GM19238 (cell line): ENCODE data around the gene KANK2.
"Not testable (repeated sequence)": the region's sequence is repeated elsewhere in the genome, so short reads cannot be mapped to it uniquely, and the experiment has no call there.

ENCODE experiments used
- DNase-seq: peaks from one replicate; pipeline ENCODE4 v3.0.0; 2011; ENCODE audit warnings: low spot score; ENCODE audit not compliant: insufficient read length

Gene KANK2

GRCh38 chr19:11141937-11142527 lies 55.3 kb downstream of the KANK2 start:
- DNase-seq = no peak

GRCh38 chr19:11140896-11141295 lies 56.4 kb downstream of the KANK2 start:
- no peak for DNase-seq

GRCh38 chr19:11140023-11140538 lies 57.3 kb downstream of the KANK2 start:
- not testable (repeated sequence) for DNase-seq

DNA sequence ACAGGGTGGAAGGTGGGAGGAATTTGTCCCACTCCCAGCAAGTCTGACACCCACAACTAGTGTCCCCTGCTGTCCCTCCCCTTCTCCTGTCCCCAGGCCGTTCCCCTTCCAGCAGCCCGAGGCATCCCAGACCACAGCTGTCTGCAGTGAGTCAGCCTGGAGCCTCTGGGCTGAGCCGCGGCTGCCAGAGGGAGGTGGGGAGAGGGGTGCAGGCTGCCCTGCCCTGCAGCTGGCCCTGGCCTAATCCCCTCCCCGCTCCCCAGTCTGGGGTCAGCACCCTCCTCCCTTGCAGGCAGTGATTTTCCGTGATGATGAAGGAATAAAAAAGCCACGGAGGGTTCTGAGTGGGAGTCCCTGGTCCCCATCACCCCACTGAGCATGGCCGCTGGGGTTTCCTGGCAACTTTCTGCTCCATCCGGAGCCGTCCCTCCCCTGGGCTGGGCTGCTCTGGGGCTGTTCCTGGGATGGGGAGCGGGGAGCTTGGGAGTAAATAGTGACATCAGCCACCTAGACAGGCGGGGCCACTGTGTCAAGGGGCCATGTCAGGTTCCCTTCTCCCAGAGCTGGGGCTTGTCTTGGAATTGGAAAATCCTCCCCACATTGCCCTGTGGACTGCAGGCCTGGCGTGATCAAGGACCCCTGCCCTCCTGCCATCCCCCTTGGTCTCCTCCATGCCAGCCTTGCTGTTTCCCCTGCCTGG lies 58.6 kb downstream of the KANK2 start:
- DNase-seq = no peak

GRCh38 chr19:11137542-11138384 lies 59.6 kb downstream of the KANK2 start:
- no peak for DNase-seq

- no peak for DNase-seq
These were observed 60.8 kb downstream of the KANK2 start for GRCh38 chr19:11136400-11137101.

DNA sequence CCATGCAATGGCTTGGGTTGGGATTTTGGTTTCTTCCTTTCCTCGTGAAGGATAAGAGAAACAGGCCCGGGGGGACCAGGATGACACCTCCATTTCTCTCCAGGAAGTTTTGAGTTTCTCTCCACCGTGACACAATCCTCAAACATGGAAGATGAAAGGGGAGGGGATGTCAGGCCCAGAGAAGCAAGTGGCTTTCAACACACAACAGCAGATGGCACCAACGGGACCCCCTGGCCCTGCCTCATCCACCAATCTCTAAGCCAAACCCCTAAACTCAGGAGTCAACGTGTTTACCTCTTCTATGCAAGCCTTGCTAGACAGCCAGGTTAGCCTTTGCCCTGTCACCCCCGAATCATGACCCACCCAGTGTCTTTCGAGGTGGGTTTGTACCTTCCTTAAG lies 65.9 kb downstream of the KANK2 start:
- DNase-seq = no peak

DNA sequence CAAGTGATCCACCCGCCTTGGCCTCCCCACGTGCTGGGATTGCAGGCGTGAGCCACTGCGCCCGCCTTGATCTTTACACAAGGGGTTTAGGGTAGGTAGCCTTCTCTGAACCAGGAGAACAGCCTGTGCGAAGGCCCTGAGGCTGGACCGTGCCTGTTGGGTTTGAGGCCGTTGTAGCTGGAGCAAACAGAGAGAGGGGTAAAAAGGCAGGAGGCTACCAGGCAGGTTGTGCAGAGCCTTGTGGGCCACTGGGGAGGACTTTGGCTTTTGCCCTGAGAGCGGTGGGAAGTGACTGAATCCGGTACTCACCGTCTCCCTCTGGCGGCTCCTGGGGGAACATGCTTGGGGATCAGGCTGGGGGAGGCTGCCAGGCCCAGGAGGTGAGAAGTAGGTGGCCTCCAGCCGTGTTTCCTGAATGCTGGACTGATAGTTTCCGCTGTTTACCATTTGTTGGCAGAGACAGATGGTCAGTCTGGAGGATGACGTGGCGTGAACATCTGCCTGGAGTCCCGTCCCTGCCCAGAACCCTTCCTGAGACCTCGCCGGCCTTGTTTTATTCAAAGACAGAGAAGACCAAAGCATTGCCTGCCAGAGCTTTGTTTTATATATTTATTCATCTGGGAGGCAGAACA lies 66.4 kb downstream of the KANK2 start:
- DNase-seq = peak; percentile 83

GRCh38 chr19:11127905-11128304 lies 69.4 kb downstream of the KANK2 start:
- DNase-seq = no peak

DNA sequence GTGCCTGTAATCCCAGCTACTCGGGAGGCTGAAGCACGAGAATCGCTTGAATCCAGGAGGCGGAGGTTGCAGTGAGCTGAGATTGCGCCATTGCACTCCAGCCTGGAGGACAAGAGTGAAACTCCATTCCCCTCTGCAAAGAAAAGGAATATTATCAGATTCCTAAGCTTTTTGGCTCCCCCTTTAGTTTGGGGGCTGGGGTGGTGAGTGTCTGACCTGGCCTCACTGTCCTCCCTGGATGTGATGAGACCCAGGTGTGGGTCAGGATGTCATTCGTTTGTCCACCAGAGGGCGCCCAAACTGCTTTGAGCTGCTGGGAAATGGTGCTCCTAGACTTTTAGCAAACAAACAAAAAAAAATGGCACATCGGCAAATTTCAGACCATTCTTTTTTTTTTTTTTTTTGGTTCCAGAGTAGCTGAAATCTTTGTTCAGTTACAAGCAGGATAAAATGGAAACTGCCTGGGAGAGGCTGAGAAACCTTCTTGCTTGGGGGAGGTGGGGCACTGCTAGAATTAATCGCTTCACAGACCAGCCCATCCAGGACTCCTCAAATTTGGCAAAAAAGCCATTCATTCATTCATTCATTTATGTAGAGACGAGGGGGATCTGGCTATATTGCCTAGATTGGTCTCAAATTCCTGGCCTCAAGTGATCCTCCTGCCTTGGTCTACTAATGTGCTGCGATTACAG lies 71.2 kb downstream of the KANK2 start:
- DNase-seq = peak; percentile 42

GRCh38 chr19:11124157-11124556 lies 73.2 kb downstream of the KANK2 start:
- not testable (repeated sequence) for DNase-seq

- no peak for DNase-seq
These were observed 74.2 kb downstream of the KANK2 start for GRCh38 chr19:11123114-11123513.

DNA sequence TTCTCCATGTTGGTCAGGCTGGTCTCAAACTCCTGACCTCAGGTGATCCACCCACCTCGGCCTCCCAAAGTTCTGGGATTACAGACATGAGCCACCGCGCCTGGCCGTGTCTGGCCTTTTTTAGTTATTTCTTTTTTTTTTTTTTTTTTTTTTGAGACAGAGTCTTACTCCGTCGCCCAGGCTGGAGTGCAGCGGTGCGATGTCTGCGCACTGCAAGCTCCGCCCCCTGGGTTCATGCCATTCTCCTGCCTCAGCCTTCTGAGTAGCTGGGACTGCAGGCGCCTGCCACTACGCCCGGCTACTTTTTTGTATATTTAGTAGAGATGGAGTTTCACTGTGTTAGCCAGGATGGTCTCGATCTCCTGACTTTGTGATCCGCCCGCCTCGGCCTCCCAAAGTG lies 75.4 kb downstream of the KANK2 start:
- not testable (repeated sequence) for DNase-seq

GRCh38 chr19:11116507-11116906 lies 80.8 kb downstream of the KANK2 start:
- DNase-seq = no peak

DNA sequence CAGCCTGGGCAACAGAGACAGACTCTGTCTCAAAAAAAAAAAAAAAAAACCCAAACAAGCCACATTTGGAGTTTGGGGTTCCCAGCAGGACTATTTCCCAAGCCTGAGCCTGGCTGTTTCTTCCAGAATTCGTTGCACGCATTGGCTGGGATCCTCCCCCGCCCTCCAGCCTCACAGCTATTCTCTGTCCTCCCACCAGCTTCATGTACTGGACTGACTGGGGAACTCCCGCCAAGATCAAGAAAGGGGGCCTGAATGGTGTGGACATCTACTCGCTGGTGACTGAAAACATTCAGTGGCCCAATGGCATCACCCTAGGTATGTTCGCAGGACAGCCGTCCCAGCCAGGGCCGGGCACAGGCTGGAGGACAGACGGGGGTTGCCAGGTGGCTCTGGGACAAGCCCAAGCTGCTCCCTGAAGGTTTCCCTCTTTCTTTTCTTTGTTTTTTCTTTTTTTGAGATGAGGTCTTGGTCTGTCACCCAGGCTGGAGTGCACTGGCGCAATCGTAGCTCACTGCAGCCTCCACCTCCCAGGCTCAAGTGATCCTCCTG lies 81.4 kb downstream of the KANK2 start:
- no peak for DNase-seq

GRCh38 chr19:11115042-11115441 lies 82.3 kb downstream of the KANK2 start:
- DNase-seq = no peak
